Peyer's patch (tissue), 4 donors: ENCODE results near the gene ADIPOR2.

Source experiments
- POLR2A ChIP-seq, 2 donors: fragments of 450-650 bp; IDR thresholded peaks; one replicate each; pipeline ENCODE4 v1.5.1; 2017; ENCODE audit warnings: antibody characterized with exemption in 2 of 2, mild to moderate bottlenecking in 2 of 2, moderate library complexity in 2 of 2
- TF ChIP-seq, protein P1 (sequence below), 6 experiments: fragments of 450-650 bp in 4 of 6; fragments of 200-600 bp in 2 of 6; sonication (generic) in 1 of 6; IDR thresholded peaks; one replicate each; pipeline ENCODE4 v1.5.1; 2017 to 2019; ENCODE audit warnings: antibody characterized with exemption in 6 of 6, mild to moderate bottlenecking in 3 of 6, moderate library complexity in 1 of 6

DNA sequence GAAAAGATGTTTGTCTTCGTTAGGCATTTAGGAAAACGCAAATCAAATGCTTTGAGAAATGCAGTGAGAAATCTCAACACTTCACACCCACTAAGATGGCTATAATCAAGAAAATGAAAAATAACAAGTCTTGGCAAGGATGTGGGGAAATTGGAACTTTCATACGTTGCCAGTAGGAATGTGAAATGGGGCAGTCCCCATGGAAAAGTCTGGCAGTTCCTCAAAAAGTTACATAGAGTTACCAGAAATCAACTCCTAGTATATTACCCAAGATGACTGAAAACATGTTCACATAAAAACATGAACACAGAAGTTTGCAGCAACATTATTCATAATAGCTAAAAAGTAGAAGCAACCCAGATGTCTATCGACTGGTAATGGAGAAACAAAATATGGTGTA lies 88.0 kb downstream of the ADIPOR2 start:
- TF ChIP-seq, protein P1, sequence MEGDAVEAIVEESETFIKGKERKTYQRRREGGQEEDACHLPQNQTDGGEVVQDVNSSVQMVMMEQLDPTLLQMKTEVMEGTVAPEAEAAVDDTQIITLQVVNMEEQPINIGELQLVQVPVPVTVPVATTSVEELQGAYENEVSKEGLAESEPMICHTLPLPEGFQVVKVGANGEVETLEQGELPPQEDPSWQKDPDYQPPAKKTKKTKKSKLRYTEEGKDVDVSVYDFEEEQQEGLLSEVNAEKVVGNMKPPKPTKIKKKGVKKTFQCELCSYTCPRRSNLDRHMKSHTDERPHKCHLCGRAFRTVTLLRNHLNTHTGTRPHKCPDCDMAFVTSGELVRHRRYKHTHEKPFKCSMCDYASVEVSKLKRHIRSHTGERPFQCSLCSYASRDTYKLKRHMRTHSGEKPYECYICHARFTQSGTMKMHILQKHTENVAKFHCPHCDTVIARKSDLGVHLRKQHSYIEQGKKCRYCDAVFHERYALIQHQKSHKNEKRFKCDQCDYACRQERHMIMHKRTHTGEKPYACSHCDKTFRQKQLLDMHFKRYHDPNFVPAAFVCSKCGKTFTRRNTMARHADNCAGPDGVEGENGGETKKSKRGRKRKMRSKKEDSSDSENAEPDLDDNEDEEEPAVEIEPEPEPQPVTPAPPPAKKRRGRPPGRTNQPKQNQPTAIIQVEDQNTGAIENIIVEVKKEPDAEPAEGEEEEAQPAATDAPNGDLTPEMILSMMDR (IDR thresholded peaks at IDR 0.05) = no peak
- no peak for TF ChIP-seq POLR2A (IDR thresholded peaks at IDR 0.05)
